HCT116 (cell line): ENCODE data around the gene PRR29. TPM values are rescaled to one million over a fixed set of nuclear protein-coding genes. Genes with fewer than 3 reads are reported as not detected.

Experiments used
- ATAC-seq: fragments of 200-7000 bp; cut with Tn5 transposase; 2 replicates; pipeline ENCODE4 v1.9.1; 2020; ENCODE audit warnings: mild to moderate bottlenecking, moderate library complexity
- BruUV-seq: library from RNA; stranded (reverse); fragments of 400-500 nt; replicated peaks from 2 replicates; lab custom pipeline; 2021; lab: Mats Ljungman, UMichigan
- CTCF ChIA-PET: fragments of 300-600 bp; sonication (Branson Sonifier 250); formaldehyde crosslinking; loops from one replicate; lab custom pipeline; 2021; ENCODE audit warnings: antibody characterized with exemption; lab: Charles Lee
- POLR2A ChIA-PET: fragments of 300-600, 350-600 bp; sonication (Branson Sonifier 250); formaldehyde crosslinking; loops from one replicate; lab custom pipeline; 2021; ENCODE audit warnings: antibody characterized with exemption; lab: Charles Lee
- RAD21 ChIA-PET, 2 experiments: fragments of 300-600 bp; sonication (Branson Sonifier 250); formaldehyde crosslinking; loops; one replicate each; lab custom pipeline; 2023; ENCODE audit warnings: low total read pairs in 2 of 2; ENCODE audit not compliant: uncharacterized antibody in 2 of 2, unreplicated experiment in 2 of 2, low non-redundant PET in 1 of 2; lab: Charles Lee
- DNase-seq: peaks from one replicate; pipeline ENCODE4 v3.0.0-alpha.2; 2010; ENCODE audit warnings: low read depth, low spot score
- H2AFZ ChIP-seq: fragments of 200-600 bp; shearing (Covaris generic), sonication (generic); 2 replicates; pipeline ENCODE4 v1.6.1; 2017; ENCODE audit warnings: low read depth, mixed run types, mixed read lengths, antibody characterized with exemption, low read length; ENCODE audit not compliant: poor library complexity, severe bottlenecking
- H3K27ac ChIP-seq: 2 replicates; pipeline ENCODE4 v1.5.1; 2012; ENCODE audit warnings: low read depth, low read length
- H3K27me3 ChIP-seq: fragments of 200-600 bp; sonication (generic); 2 replicates; pipeline ENCODE4 v1.6.1; 2016; ENCODE audit warnings: mixed run types, low read length, mixed read lengths; ENCODE audit not compliant: insufficient read depth
- H3K36me3 ChIP-seq, 2 experiments: fragments of 200-500 bp in 1 of 2; fragments of 200-600 bp in 1 of 2; sonication (Bioruptor generic) in 1 of 2; sonication (generic) in 1 of 2; 2 replicates each; pipeline versions ENCODE4 v1.5.1 to v1.6.1; 2014 to 2016; ENCODE audit warnings: low read length in 2 of 2, inconsistent platforms in 1 of 2, mixed read lengths in 1 of 2, mixed run types in 1 of 2; ENCODE audit not compliant: insufficient read depth in 2 of 2, control insufficient read depth in 1 of 2
- H3K4me1 ChIP-seq, 2 experiments: fragments of 200-600 bp in 1 of 2; sonication (generic) in 1 of 2; 2 replicates each; pipeline versions ENCODE4 v1.5.1 to v1.6.1; 2012 to 2017; ENCODE audit warnings: low read length in 2 of 2, inconsistent platforms in 1 of 2, mild to moderate bottlenecking in 1 of 2, mixed read lengths in 1 of 2, mixed run types in 1 of 2, moderate library complexity in 1 of 2; ENCODE audit not compliant: insufficient read depth in 2 of 2, control insufficient read depth in 1 of 2
- H3K4me2 ChIP-seq: fragments of 200-600 bp; sonication (generic); 2 replicates; pipeline ENCODE4 v1.6.1; 2017; ENCODE audit warnings: mixed run types, low read length, mixed read lengths
- H3K4me3 ChIP-seq, 2 experiments: fragments of 200-600 bp in 1 of 2; sonication (generic) in 1 of 2; replicated peaks in 1 of 2; 2 replicates each; pipeline ENCODE4 v1.5.1; 2011 to 2016; ENCODE audit warnings: low read length in 2 of 2, control low read depth in 1 of 2, low read depth in 1 of 2, mild to moderate bottlenecking in 1 of 2, mixed read lengths in 1 of 2, mixed run types in 1 of 2
- H3K79me2 ChIP-seq: fragments of 200-600 bp; sonication (generic); 2 replicates; pipeline ENCODE4 v1.6.1; 2017; ENCODE audit warnings: mild to moderate bottlenecking, mixed run types, low read length, moderate library complexity, mixed read lengths; ENCODE audit not compliant: insufficient read depth
- H3K9ac ChIP-seq: fragments of 200-600 bp; sonication (generic); 2 replicates; pipeline ENCODE4 v1.6.1; 2016; ENCODE audit warnings: low read length, mixed read lengths
- H3K9me2 ChIP-seq: fragments of 200-600 bp; sonication (generic), shearing (Covaris generic); 2 replicates; pipeline ENCODE4 v1.6.1; 2017; ENCODE audit warnings: mixed run types, mild to moderate bottlenecking, moderate library complexity; ENCODE audit not compliant: insufficient read depth
- H3K9me3 ChIP-seq, 2 experiments: fragments of 200-500 bp in 1 of 2; fragments of 200-600 bp in 1 of 2; sonication (Bioruptor generic) in 1 of 2; sonication (generic) in 1 of 2; 2 replicates each; pipeline ENCODE4 v1.6.1; 2014 to 2017; ENCODE audit warnings: low read length in 2 of 2, mixed read lengths in 2 of 2, inconsistent platforms in 1 of 2, low read depth in 1 of 2, mild to moderate bottlenecking in 1 of 2, mixed run types in 1 of 2, moderate library complexity in 1 of 2; ENCODE audit not compliant: control insufficient read depth in 1 of 2, insufficient read depth in 1 of 2
- H4K20me1 ChIP-seq: fragments of 200-600 bp; sonication (generic), shearing (Covaris generic); 2 replicates; pipeline ENCODE4 v1.6.1; 2017; ENCODE audit warnings: mixed run types, mild to moderate bottlenecking, moderate library complexity; ENCODE audit not compliant: insufficient read depth
- CTCF ChIP-seq, 3 experiments: fragments of 200-600 bp in 1 of 3; sonication (generic) in 1 of 3; IDR thresholded peaks in 2 of 3; conservative IDR thresholded peaks in 1 of 3; 2 replicates each; pipeline ENCODE4 v1.5.1; 2012 to 2017; ENCODE audit warnings: low read depth in 2 of 3, low read length in 2 of 3, antibody characterized with exemption in 1 of 3, borderline replicate concordance in 1 of 3, control low read depth in 1 of 3, mild to moderate bottlenecking in 1 of 3, mixed read lengths in 1 of 3, mixed run types in 1 of 3, moderate library complexity in 1 of 3; ENCODE audit not compliant: insufficient read depth in 1 of 3
- ELF1 ChIP-seq: IDR thresholded peaks from 2 replicates; pipeline ENCODE4 v1.6.1; 2012; ENCODE audit warnings: low read depth, borderline replicate concordance
- EZH2 ChIP-seq: fragments of 200-600 bp; sonication (generic); IDR thresholded peaks from 2 replicates; pipeline ENCODE4 v1.6.1; 2017; ENCODE audit warnings: antibody characterized with exemption, mixed run types
- EZH2phosphoT487 ChIP-seq: fragments of 200-600 bp; IDR thresholded peaks from 2 replicates; pipeline ENCODE4 v1.6.1; 2018; ENCODE audit warnings: antibody characterized with exemption, borderline replicate concordance
- JUND ChIP-seq: IDR thresholded peaks from 2 replicates; pipeline ENCODE4 v1.6.1; 2012
- MAX ChIP-seq: IDR thresholded peaks from 2 replicates; pipeline ENCODE4 v1.6.1; 2012
- POLR2AphosphoS5 ChIP-seq: IDR thresholded peaks from 2 replicates; pipeline ENCODE4 v1.6.1; 2011; ENCODE audit warnings: mild to moderate bottlenecking, low read depth, low read length, moderate library complexity
- RAD21 ChIP-seq: IDR thresholded peaks from 2 replicates; pipeline ENCODE4 v1.6.1; 2012; ENCODE audit warnings: low read depth, mild to moderate bottlenecking
- SIN3A ChIP-seq: IDR thresholded peaks from 2 replicates; pipeline ENCODE4 v1.6.1; 2012; ENCODE audit warnings: low read depth
- SP1 ChIP-seq: IDR thresholded peaks from 2 replicates; pipeline ENCODE4 v1.6.1; 2012; ENCODE audit warnings: low read depth
- SRF ChIP-seq: IDR thresholded peaks from 2 replicates; pipeline ENCODE4 v1.6.1; 2012; ENCODE audit warnings: low read depth
- TCF7L2 ChIP-seq: IDR thresholded peaks from 2 replicates; pipeline ENCODE4 v1.7.0; 2011; ENCODE audit warnings: borderline replicate concordance, inconsistent platforms; ENCODE audit not compliant: insufficient read depth, insufficient read length; ENCODE audit errors: extremely low read depth
- YY1 ChIP-seq: IDR thresholded peaks from 2 replicates; pipeline ENCODE4 v1.6.1; 2011; ENCODE audit warnings: low read length, low read depth, moderate library complexity, mild to moderate bottlenecking; ENCODE audit not compliant: insufficient replicate concordance; ENCODE audit errors: extremely low read depth
- ZBTB33 ChIP-seq: IDR thresholded peaks from 2 replicates; pipeline ENCODE4 v1.6.1; 2011; ENCODE audit warnings: mild to moderate bottlenecking, low read length, moderate library complexity; ENCODE audit not compliant: insufficient replicate concordance; ENCODE audit errors: extremely low read depth
- ZFX ChIP-seq: fragments of 450-650 bp; IDR thresholded peaks from 2 replicates; pipeline ENCODE4 v1.6.1; 2017
- ZNF274 ChIP-seq: fragments of 200-500 bp; sonication (Bioruptor generic); IDR thresholded peaks from 2 replicates; pipeline ENCODE4 v1.6.1; 2014; ENCODE audit warnings: mild to moderate bottlenecking, low read depth, low read length, inconsistent platforms
- intact Hi-C: fragments of 100-400 bp; cut with micrococcal nuclease; formaldehyde crosslinking; loops from 2 replicates; pipeline ENCODE4 v1.10.0; 2022
- total RNA-seq: library from RNA; stranded (reverse); gene quantifications from one replicate; pipeline ENCODE4 v1.2.1, GENCODE V29; 2021; ENCODE audit not compliant: unreplicated experiment

Gene PRR29
- total RNA-seq, 1 experiment from 2014 or later = not detected

GRCh38 chr17:64022611-64023063 lies 24.5 kb downstream of the PRR29 start:
- Histone ChIP-seq H3K4me3 (no peak overlapping the region), H3K9ac (no peak overlapping the region), H3K9me3 (no peaks in the 10 kb centered on the region), H2AFZ (no peak overlapping the region), H3K4me1 (peaks cover 3 to 11% of the 10 kb centered on the region in 2 experiments; a peak in 3 of 4 replicates), H3K27me3 (no peaks in the 10 kb centered on the region), H3K36me3 (no peaks in the 10 kb centered on the region), H3K9me2 (no peaks in the 10 kb centered on the region), H3K4me2 (no peak overlapping the region), H4K20me1 (no peaks in the 10 kb centered on the region), H3K79me2 (no peaks in the 10 kb centered on the region), H3K27ac (no peak overlapping the region)
- intact Hi-C loops = loop anchor here (10.0 kb wide), 1 partner anchor 392 kb away; no protein-coding TSS in a partner anchor
- RAD21 ChIA-PET = no interaction called here
- ATAC-seq (no peak), DNase-seq (no peak)
- TF ChIP-seq EZH2 = no peak
- POLR2A ChIA-PET = no interaction called here
- no TSS peak for BruUV-seq
- CTCF ChIA-PET = interaction anchor here (0.7 to 7.5 kb wide), 5 partner anchors 11 to 133 kb away, joined by 3 to 88 read pairs (median 3); partner anchors contain the start of gene GH1

GRCh38 chr17:64024215-64024654 lies 26.1 kb downstream of the PRR29 start:
- Histone ChIP-seq H3K4me3 (no peak overlapping the region), H3K9me3 (no peaks in the 10 kb centered on the region), H3K36me3 (no peaks in the 10 kb centered on the region), H3K27ac (no peak overlapping the region), H3K9me2 (no peaks in the 10 kb centered on the region), H4K20me1 (no peaks in the 10 kb centered on the region), H3K9ac (no peak overlapping the region), H3K4me2 (no peak overlapping the region), H2AFZ (no peak overlapping the region), H3K27me3 (no peaks in the 10 kb centered on the region), H3K79me2 (no peaks in the 10 kb centered on the region), H3K4me1 (peaks cover 3 to 11% of the 10 kb centered on the region in 2 experiments; a peak in 3 of 4 replicates)
- intact Hi-C loops = loop anchor here (10.0 kb wide), 1 partner anchor 391 kb away; no protein-coding TSS in a partner anchor
- DNase-seq = no peak
- ChIA-PET RAD21 (no interaction called here), POLR2A (no interaction called here), CTCF (interaction anchor here (1.0 to 7.5 kb wide), 3 partner anchors 78 to 110 kb away, joined by 3 to 88 read pairs (median 13); partner anchors contain the start of gene GH1)
- no TSS peak for BruUV-seq
- ATAC-seq = no peak
- TF ChIP-seq ZBTB33 = no peak
- no peak for TF ChIP-seq MAX
- TF ChIP-seq CTCF (IDR thresholded peaks at IDR 0.05 in 2 of 3, conservative IDR thresholded peaks at IDR 0.05 in 1 of 3; ENCODE audit: borderline replicate concordance in 1 of 3, insufficient read depth in 1 of 3, low read depth in 2 of 3, low read length in 2 of 3) = no peak
- no peak for TF ChIP-seq POLR2AphosphoS5
- no peak for TF ChIP-seq ELF1
- no peak for TF ChIP-seq JUND
- no peak for TF ChIP-seq ZNF274
- no peak for TF ChIP-seq SIN3A
- no peak for TF ChIP-seq YY1
- no peak for TF ChIP-seq SP1
- no peak for TF ChIP-seq ZFX
- no peak for TF ChIP-seq TCF7L2
- TF ChIP-seq RAD21 = no peak
- TF ChIP-seq EZH2phosphoT487 = no peak
- TF ChIP-seq SRF = no peak
